ENCODE results near the gene UBFD1.

UBFD1 gene

GRCh38 chr16:23556881-23557778, at the start of gene UBFD1, which contains the start of gene EARS2:
TSS of gene UBFD1 (plus strand) at chr16:23557727. CDS start at chr16:23557743, 16 bp downstream.
TSS of gene EARS2 (minus strand) at chr16:23557350. CDS start at chr16:23557343, 7 bp downstream.
- TF ChIP-seq CTCF (IDR thresholded peaks at IDR 0.05) (peak; percentile 97), ZFX (IDR thresholded peaks at IDR 0.05; ENCODE audit: borderline replicate concordance) (no peak)
- peak within 1 kb of the TSS; percentile 72 for H3K27ac ChIP-seq

- TF ChIP-seq ZFX (IDR thresholded peaks at IDR 0.05; ENCODE audit: borderline replicate concordance): no peak
- TF ChIP-seq CTCF (IDR thresholded peaks at IDR 0.05): no peak
- H3K27ac ChIP-seq: peak overlapping the region; percentile 57; the same call in 1 of the 2 replicates
Observed at GRCh38 chr16:23508589-23509440, 48.7 kb upstream of the UBFD1 start.

DNA sequence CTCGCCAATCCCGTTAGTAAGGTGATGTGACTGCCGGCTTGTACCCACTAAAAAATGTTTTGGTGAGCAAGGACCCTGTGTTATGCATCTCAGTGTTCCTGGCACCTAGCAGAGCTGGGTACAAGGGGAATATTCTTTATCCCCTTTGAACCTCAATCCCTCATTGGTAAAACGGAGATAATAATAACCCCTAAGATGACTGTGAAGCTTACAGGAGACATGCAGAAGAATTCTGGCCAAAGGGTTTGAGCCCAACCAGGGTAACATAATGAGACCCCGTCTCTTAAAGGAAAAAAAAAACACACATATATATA, 48.1 kb upstream of the UBFD1 start:
- TF ChIP-seq ZFX (IDR thresholded peaks at IDR 0.05; ENCODE audit: borderline replicate concordance) (no peak), CTCF (IDR thresholded peaks at IDR 0.05) (no peak)

GRCh38 chr16:23509782-23510163, 47.8 kb upstream of the UBFD1 start:
- TF ChIP-seq CTCF (IDR thresholded peaks at IDR 0.05) (no peak), ZFX (IDR thresholded peaks at IDR 0.05; ENCODE audit: borderline replicate concordance) (no peak)
- peak overlapping the region; percentile 57 for H3K27ac ChIP-seq

More for the DNA sequence above, 48.1 kb upstream of the UBFD1 start:
- peak overlapping the region; percentile 57 for H3K27ac ChIP-seq

DNA sequence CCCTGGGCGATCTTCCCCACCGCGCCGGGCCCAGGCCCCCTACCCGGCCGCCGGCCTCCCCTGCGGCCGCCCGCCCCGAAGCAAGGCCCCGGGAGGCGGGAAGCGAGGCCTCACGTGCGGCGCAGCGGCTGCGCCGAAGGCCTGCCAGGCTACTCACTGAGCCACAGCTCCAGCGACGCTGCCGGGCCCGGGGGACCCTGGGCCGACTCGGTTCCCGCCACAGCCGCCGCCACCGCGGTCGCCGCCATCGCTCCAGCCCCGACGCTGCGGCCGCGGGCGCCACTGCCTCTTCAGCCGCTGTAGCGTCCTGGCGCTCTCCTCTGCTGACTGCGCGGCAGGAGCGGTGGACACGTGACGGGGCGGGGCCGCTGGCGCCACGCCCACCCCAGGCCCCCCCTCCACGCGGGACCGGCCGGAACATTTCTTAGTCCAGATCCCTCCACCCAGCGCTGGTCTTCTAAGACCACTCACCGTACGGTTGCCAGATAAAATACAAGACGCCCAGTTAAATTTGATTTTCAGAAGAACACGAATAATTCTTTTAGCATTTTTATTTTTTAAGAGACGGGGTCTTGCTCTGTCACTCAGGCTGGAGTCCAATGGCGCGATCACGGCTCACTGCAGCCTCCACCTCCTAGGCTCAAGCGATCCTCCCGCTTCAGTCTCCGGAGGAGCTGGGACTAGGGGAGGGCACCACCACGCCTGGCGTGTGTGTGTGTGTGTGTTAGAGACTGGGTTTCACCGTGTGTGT, 47.2 kb upstream of the UBFD1 start, which contains the start of gene GGA2:
TSS of gene GGA2 (minus strand) at position 331 of the 751 bp plus-strand sequence. CDS start at position 248, 83 bp downstream.
- peak within 1 kb of the TSS; percentile 57 for H3K27ac ChIP-seq
- TF ChIP-seq ZFX (IDR thresholded peaks at IDR 0.05; ENCODE audit: borderline replicate concordance) (no peak), CTCF (IDR thresholded peaks at IDR 0.05) (no peak)

GRCh38 chr16:23510915-23511270, 46.6 kb upstream of the UBFD1 start:
- peak overlapping the region; percentile 57 for H3K27ac ChIP-seq

GRCh38 chr16:23511731-23512130, 45.8 kb upstream of the UBFD1 start:
- TF ChIP-seq CTCF (IDR thresholded peaks at IDR 0.05): no peak
- no peak for TF ChIP-seq ZFX (IDR thresholded peaks at IDR 0.05; ENCODE audit: borderline replicate concordance)
- no peak overlapping the region for H3K27ac ChIP-seq

Data from 22Rv1 (cell line).